ENCODE results near the gene TPMT.
"Not testable (repeated sequence)": the region's sequence is repeated elsewhere in the genome, so short reads cannot be mapped to it uniquely, and the experiment has no call there.

TPMT gene

GRCh38 chr6:18155150-18155863 lies 430 bp upstream of the TPMT start, which contains the start of gene KDM1B:
KDM1B (plus strand) TSS chr6:18155422; CDS start chr6:18159896, 4,474 bp downstream.
- peak; percentile 97 for DNase-seq (ENCODE audit: low spot score)

GRCh38 chr6:18153311-18153703 lies 1.6 kb downstream of the TPMT start:
- no peak for DNase-seq (ENCODE audit: low spot score)

- no peak for DNase-seq (ENCODE audit: low spot score)
Measured at GRCh38 chr6:18151801-18152200, 3.1 kb downstream of the TPMT start.

GRCh38 chr6:18151391-18151790 lies 3.5 kb downstream of the TPMT start:
- DNase-seq (ENCODE audit: low spot score): not testable (repeated sequence)

GRCh38 chr6:18148304-18149025 lies 6.4 kb downstream of the TPMT start:
- peak; percentile 84 for DNase-seq (ENCODE audit: low spot score)

- DNase-seq (ENCODE audit: low spot score): no peak
Measured at GRCh38 chr6:18147616-18148015, 7.3 kb downstream of the TPMT start.

- peak; percentile 68 for DNase-seq (ENCODE audit: low spot score)
Measured at GRCh38 chr6:18147160-18147559, 7.7 kb downstream of the TPMT start.

- DNase-seq (ENCODE audit: low spot score): no peak
Measured at GRCh38 chr6:18142591-18142861, 12.4 kb downstream of the TPMT start.

- DNase-seq (ENCODE audit: low spot score): no peak
Measured at GRCh38 chr6:18141805-18142590, 12.9 kb downstream of the TPMT start.

GRCh38 chr6:18139935-18140621 lies 14.8 kb downstream of the TPMT start:
- no peak for DNase-seq (ENCODE audit: low spot score)

GRCh38 chr6:18138906-18139305 lies 16.0 kb downstream of the TPMT start:
- DNase-seq (ENCODE audit: low spot score): no peak

- no peak for DNase-seq (ENCODE audit: low spot score)
Measured at GRCh38 chr6:18136260-18136659, 18.6 kb downstream of the TPMT start.

- DNase-seq (ENCODE audit: low spot score): no peak
Measured at GRCh38 chr6:18135171-18135570, 19.7 kb downstream of the TPMT start.

GRCh38 chr6:18132346-18132745 lies 22.5 kb downstream of the TPMT start:
- DNase-seq (ENCODE audit: low spot score): no peak

- no peak for DNase-seq (ENCODE audit: low spot score)
Measured at GRCh38 chr6:18126121-18126520, 28.8 kb downstream of the TPMT start.

GRCh38 chr6:18122128-18123093 lies 32.5 kb downstream of the TPMT start, which contains the start of gene NHLRC1:
NHLRC1 (minus strand) TSS chr6:18122677; CDS start chr6:18122606, 71 bp downstream.
- DNase-seq (ENCODE audit: low spot score): peak; percentile 93

GRCh38 chr6:18121580-18122127 lies 33.2 kb downstream of the TPMT start:
- DNase-seq (ENCODE audit: low spot score): no peak

- no peak for DNase-seq (ENCODE audit: low spot score)
Measured at GRCh38 chr6:18119236-18119635, 35.6 kb downstream of the TPMT start.

GRCh38 chr6:18118330-18118729 lies 36.5 kb downstream of the TPMT start:
- no peak for DNase-seq (ENCODE audit: low spot score)

- DNase-seq (ENCODE audit: low spot score): no peak
Measured at GRCh38 chr6:18117136-18117535, 37.7 kb downstream of the TPMT start.

- no peak for DNase-seq (ENCODE audit: low spot score)
Measured at GRCh38 chr6:18115356-18115755, 39.5 kb downstream of the TPMT start.
